Articular chondrocyte of knee joint (primary cell): Measurements from ENCODE around the gene CDC14B. TPM values are rescaled to one million over a fixed set of nuclear protein-coding genes. Genes with fewer than 3 reads are reported as not detected.

Experiments used
- total RNA-seq: library from RNA; depleted of rRNA; stranded (reverse); fragments of >200 nt; gene quantifications from 2 replicates; pipeline ENCODE4 v1.2.3, GENCODE V29; 2012

The CDC14B gene
- 23.7 and 30.2 TPM in 2 replicates for total RNA-seq

DNA sequence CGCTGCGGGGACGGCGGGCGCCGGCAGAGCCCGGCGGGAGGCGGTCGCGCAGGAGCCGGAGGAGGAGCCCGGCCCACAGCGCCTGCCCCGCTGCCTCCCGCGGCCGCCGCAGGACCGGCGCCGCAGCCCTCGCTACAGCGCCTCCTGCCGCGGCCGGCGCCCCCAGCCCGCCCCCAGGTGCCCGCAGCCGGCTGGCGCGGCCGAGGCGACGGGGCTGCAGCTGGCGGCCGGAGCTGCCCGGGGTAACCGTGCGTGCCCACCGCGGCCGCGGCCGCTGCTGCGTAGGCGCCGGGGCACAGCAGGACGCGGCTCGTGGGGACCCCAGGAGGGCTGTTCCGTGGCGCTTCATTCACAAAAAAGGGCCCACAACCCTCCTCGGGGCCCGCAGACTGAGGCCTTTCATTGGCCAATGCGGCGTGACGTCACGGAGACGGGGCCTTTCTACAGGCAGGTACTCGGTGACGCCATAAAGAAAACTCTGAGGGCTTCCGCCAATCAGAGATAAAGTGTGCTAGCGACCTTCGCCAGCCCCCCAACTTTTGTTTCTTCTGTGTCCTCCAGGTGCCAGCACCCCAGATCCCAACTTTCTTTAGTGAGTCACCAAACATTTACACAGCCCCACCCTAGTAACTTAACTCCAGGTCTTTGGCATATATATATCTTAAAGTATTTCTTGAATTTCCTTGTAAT is at the start of gene CDC14B:
TSS of gene CDC14B (minus strand) at position 353 of the 690 bp plus-strand sequence. CDS start 465 bp downstream, outside the sequence.

DNA sequence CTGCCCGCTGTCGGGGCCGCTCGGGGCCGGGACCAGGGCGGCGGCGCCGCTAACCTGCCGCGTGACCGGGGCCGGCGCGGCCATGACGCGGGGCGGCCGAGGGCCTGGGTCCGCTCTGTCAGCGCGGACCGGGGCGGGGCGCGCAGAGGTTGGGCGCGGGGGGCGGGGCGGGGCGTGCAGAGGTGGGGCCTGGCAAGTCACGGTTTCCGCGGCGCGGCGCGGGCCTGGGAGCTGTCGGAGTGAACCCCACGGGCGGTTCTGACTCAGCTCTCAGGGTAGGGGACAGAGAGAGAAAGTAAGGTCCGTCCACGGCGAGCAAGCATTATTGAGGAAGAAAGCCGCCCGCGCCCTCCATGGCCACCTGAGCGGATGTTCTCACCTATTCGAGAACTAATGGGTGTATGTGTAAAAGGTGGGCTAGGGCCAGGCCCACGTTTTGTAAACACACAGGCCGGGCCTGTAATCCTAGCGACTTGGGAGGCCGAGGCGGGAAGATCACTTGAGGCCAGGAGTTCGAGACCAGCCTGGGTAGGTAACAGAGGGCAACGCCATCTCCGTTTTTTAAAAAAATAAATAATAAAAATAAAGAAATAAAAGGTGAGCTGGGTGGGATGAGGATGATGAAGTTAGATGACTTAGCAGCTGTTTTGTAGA is 35.7 kb upstream of the CDC14B start, which contains the start of gene PRXL2C:
TSS of gene PRXL2C (minus strand) at position 120 of the 654 bp plus-strand sequence. CDS start at position 84, 36 bp downstream.

Other genes with a start within 250 kb of the CDC14B start
- gene SLC35D2, start 236.1 kb downstream of the CDC14B start, total RNA-seq = 23.7 and 28.2 TPM in 2 replicates
- 4.2 and 8.3 TPM in 2 replicates for gene ZNF367, start 201.5 kb downstream of the CDC14B start, total RNA-seq
- gene HABP4, start 169.7 kb downstream of the CDC14B start, total RNA-seq = 15.2 and 16.1 TPM in 2 replicates
- gene PRXL2C, start 35.5 kb upstream of the CDC14B start, total RNA-seq = 36.3 and 48.1 TPM in 2 replicates
- 17.6 and 23.5 TPM in 2 replicates for gene ZNF510, start 158.2 kb upstream of the CDC14B start, total RNA-seq
- 7.2 and 7.6 TPM in 2 replicates for gene ZNF782, start 234.7 kb upstream of the CDC14B start, total RNA-seq